ENCODE data around the gene MRPS24. TPM values are rescaled to one million over a fixed set of nuclear protein-coding genes. Genes with fewer than 3 reads are reported as not detected.

MRPS24 gene
- total and polyA plus RNA-seq, 2 donors (not counting 3 experiments of a cell fraction or from before 2014, with no cell fraction given), result 105 to 279 TPM

GRCh38 chr7:43891069-43891955 is 22.0 kb upstream of the MRPS24 start:
- CTCF ChIA-PET, result interaction anchor here (0.8 to 1.4 kb wide), 2 partner anchors 13 to 22 kb away, joined by 3 read pairs; no protein-coding TSS in a partner anchor
- Histone ChIP-seq H3K4me2 (ENCODE audit: insufficient read depth, low read length) (no peak overlapping the region), H3K27ac (ENCODE audit: insufficient read depth, low read depth, low read length) (no peak overlapping the region), H3K9ac (replicated peaks; ENCODE audit: extremely low read depth, insufficient read depth, low read length) (no peak overlapping the region), H3K9me3 (replicated peaks; ENCODE audit: control insufficient read depth, insufficient read depth, low read length) (no peaks in the 10 kb centered on the region), H4K20me1 (replicated peaks; ENCODE audit: control insufficient read depth, extremely low read depth, insufficient read depth, low read length) (no peaks in the 10 kb centered on the region), H3K27me3 (ENCODE audit: control insufficient read depth in 2 of 2, insufficient read depth in 2 of 2, low read length in 2 of 2) (no peaks in the 10 kb centered on the region), H2AFZ (ENCODE audit: low read depth, low read length) (no peak overlapping the region), H3K79me2 (ENCODE audit: control insufficient read depth, insufficient read depth, low read length) (peaks cover 50% of the 10 kb centered on the region), H3K36me3 (ENCODE audit: control insufficient read depth in 2 of 2, extremely low read depth in 1 of 2, insufficient read depth in 2 of 2, low read length in 2 of 2) (no peaks in the 10 kb centered on the region), H3K9me1 (replicated peaks; ENCODE audit: control insufficient read depth, extremely low read depth, insufficient read depth, low read length) (no peaks in the 10 kb centered on the region), H3K4me3 (replicated peaks in 1 of 3; ENCODE audit: insufficient read depth in 1 of 3, low read depth in 1 of 3, low read length in 3 of 3) (no peak overlapping the region), H3K4me1 (ENCODE audit: control insufficient read depth, extremely low read depth, insufficient read depth, low read length) (peaks cover 6% of the 10 kb centered on the region)
- no peak for FAIRE-seq
- no peak for DNase-seq (ENCODE audit: low read depth, low spot score)
- TF ChIP-seq JUN (IDR thresholded peaks at IDR 0.05; ENCODE audit: borderline replicate concordance, insufficient read depth, insufficient read length, low read depth) (no peak), MAX (IDR thresholded peaks at IDR 0.05; ENCODE audit: insufficient read depth, insufficient read length) (no peak)
- POLR2A ChIA-PET, result no interaction called here
- dilution Hi-C loops (cut with MboI; ENCODE audit: extremely low pct_ligation_motif_present, low sequenced_read_pairs), result no loop called here
- intact Hi-C loops (cut with micrococcal nuclease), result loop anchor here (1.0 kb wide), 1 partner anchor 39 kb away; no protein-coding TSS in a partner anchor
- BruUV-seq (replicated peaks), result no TSS peak

- Histone ChIP-seq H3K27ac (ENCODE audit: insufficient read depth, low read depth, low read length) (no peak overlapping the region), H4K20me1 (replicated peaks; ENCODE audit: control insufficient read depth, extremely low read depth, insufficient read depth, low read length) (no peaks in the 10 kb centered on the region), H3K9ac (replicated peaks; ENCODE audit: extremely low read depth, insufficient read depth, low read length) (no peak overlapping the region), H3K36me3 (ENCODE audit: control insufficient read depth in 2 of 2, extremely low read depth in 1 of 2, insufficient read depth in 2 of 2, low read length in 2 of 2) (peaks cover 0 to 2% of the 10 kb centered on the region in 2 experiments), H3K9me3 (replicated peaks; ENCODE audit: control insufficient read depth, insufficient read depth, low read length) (no peaks in the 10 kb centered on the region), H3K9me1 (replicated peaks; ENCODE audit: control insufficient read depth, extremely low read depth, insufficient read depth, low read length) (no peaks in the 10 kb centered on the region), H3K79me2 (ENCODE audit: control insufficient read depth, insufficient read depth, low read length) (peaks cover 42% of the 10 kb centered on the region), H3K4me3 (replicated peaks in 1 of 3; ENCODE audit: insufficient read depth in 1 of 3, low read depth in 1 of 3, low read length in 3 of 3) (no peak overlapping the region), H3K27me3 (ENCODE audit: control insufficient read depth in 2 of 2, insufficient read depth in 2 of 2, low read length in 2 of 2) (no peaks in the 10 kb centered on the region), H3K4me2 (ENCODE audit: insufficient read depth, low read length) (no peak overlapping the region), H3K4me1 (ENCODE audit: control insufficient read depth, extremely low read depth, insufficient read depth, low read length) (peaks cover 6% of the 10 kb centered on the region), H2AFZ (ENCODE audit: low read depth, low read length) (no peak overlapping the region)
- POLR2A ChIA-PET, result no interaction called here
- dilution Hi-C loops (cut with MboI; ENCODE audit: extremely low pct_ligation_motif_present, low sequenced_read_pairs), result no loop called here
- CTCF ChIA-PET, result interaction anchor here (0.6 kb wide), 1 partner anchor 11 kb away, joined by 3 read pairs; no protein-coding TSS in a partner anchor
- BruUV-seq (replicated peaks), result no TSS peak
- DNase-seq (ENCODE audit: low read depth, low spot score), result no peak
- TF ChIP-seq FOS (IDR thresholded peaks at IDR 0.05; ENCODE audit: borderline replicate concordance, insufficient read depth, low read length) (no peak), POLR2A (IDR thresholded peaks at IDR 0.05; ENCODE audit: low read depth, low read length) (no peak), POLR2AphosphoS5 (IDR thresholded peaks at IDR 0.05; ENCODE audit: insufficient read depth, low read depth, low read length) (no peak), MYC (IDR thresholded peaks at IDR 0.05; ENCODE audit: low read depth, low read length) (no peak)
- no peak for FAIRE-seq
- intact Hi-C loops (cut with micrococcal nuclease), result no loop called here
These were observed 21.2 kb upstream of the MRPS24 start for GRCh38 chr7:43890468-43890867.
